Ovary (tissue), 3 donors: ENCODE measurements around the gene SDR39U1.

Experiments used
- CTCF ChIP-seq, 3 donors: fragments of 450-650 bp in 2 of 3; fragments of 200-600 bp in 1 of 3; IDR thresholded peaks; one replicate each; pipeline versions ENCODE4 v1.5.1 to v1.8.0; 2016 to 2022; ENCODE audit warnings: antibody characterized with exemption in 3 of 3, mild to moderate bottlenecking in 1 of 3
- EP300 ChIP-seq: sonication (generic); formaldehyde crosslinking; IDR thresholded peaks from one replicate; pipeline ENCODE4 v1.6.1; 2017; ENCODE audit warnings: antibody characterized with exemption
- POLR2A ChIP-seq: fragments of 450-650 bp; IDR thresholded peaks from one replicate; pipeline ENCODE4 v1.6.1; 2017; ENCODE audit warnings: antibody characterized with exemption, mild to moderate bottlenecking, moderate library complexity
- donor health status: DM: no; HTN: no; CAD: no.

DNA sequence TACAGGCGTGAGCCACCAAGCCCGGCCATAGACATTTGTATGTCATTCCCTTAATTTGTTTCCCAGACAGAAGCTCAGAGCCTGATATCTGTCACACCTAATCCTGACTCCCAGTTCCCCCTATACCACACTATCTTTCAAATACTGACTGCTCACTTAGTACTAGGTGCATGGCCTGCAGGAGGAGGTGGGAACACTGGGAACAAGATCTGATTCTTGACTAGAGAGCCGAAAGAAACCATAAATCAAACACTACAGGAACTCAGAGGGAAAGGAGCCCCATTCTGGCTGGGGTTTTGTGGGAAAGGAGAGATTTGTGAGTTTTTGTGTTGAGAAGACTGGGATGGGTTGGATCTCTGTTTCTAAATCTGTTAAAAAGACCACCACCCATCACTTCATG, 7.9 kb downstream of the SDR39U1 start:
- TF ChIP-seq CTCF (IDR thresholded peaks at IDR 0.05), result no peak
- TF ChIP-seq POLR2A, result no peak
- TF ChIP-seq EP300, result no peak
